T-helper 1 cell treated with Interleukin-12 subunit alpha and Interleukin-12 subunit beta and Interleukin-4 antibody, amounts not matched to agents 30 μg/mL and 1 μg/mL, for 36 hours (primary cell): ENCODE measurements around the gene CAMK1D.
"Not testable (repeated sequence)": the region's sequence is repeated elsewhere in the genome, so short reads cannot be mapped to it uniquely, and the experiment has no call there.

Source experiments
- H3K27ac Mint-ChIP-seq: one replicate; pipeline ENCODE4 v1.8.0; 2021; ENCODE audit warnings: mild to moderate bottlenecking, mixed read lengths
- H3K27me3 Mint-ChIP-seq: one replicate; pipeline ENCODE4 v1.8.0; 2021; ENCODE audit warnings: low read depth, mixed read lengths
- H3K36me3 Mint-ChIP-seq: one replicate; pipeline ENCODE4 v1.8.0; 2021; ENCODE audit warnings: low read depth, mixed read lengths
- H3K4me1 Mint-ChIP-seq: one replicate; pipeline ENCODE4 v1.8.0; 2021; ENCODE audit warnings: low read depth, mixed read lengths
- H3K4me3 Mint-ChIP-seq: one replicate; pipeline ENCODE4 v1.8.0; 2021; ENCODE audit warnings: mild to moderate bottlenecking, moderate library complexity, mixed read lengths
- H3K9me3 Mint-ChIP-seq: one replicate; pipeline ENCODE4 v1.8.0; 2021; ENCODE audit warnings: mixed read lengths

CAMK1D gene

GRCh38 chr10:12480440-12480839 is 131.1 kb downstream of the CAMK1D start:
- H3K9me3 Mint-ChIP-seq, result peaks cover 4% of the 10 kb centered on the region
- H3K27me3 Mint-ChIP-seq, result no peaks in the 10 kb centered on the region
- no peak overlapping the region for H3K27ac Mint-ChIP-seq
- H3K36me3 Mint-ChIP-seq, result peaks cover 4% of the 10 kb centered on the region
- H3K4me1 Mint-ChIP-seq, result peaks cover 12% of the 10 kb centered on the region
- H3K4me3 Mint-ChIP-seq, result no peak overlapping the region

DNA sequence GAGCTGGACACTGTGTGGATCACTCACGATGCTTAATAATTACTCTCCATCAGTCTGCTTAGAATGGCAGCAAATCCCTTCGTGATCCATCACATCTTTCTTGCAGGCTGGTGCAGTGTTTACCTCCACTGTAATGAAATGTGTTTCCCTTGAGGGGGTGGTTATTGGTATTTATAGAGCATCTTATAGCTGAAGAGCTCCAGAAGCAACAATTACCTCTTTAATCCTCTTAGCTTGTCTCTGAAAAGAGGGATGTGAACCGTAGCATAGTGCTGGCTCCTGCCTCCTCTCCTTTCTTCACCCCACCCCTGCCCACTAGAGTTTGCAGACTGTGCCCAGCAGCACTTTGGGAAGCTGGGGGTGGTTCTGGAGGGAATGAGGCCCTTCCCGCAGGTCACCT is 132.6 kb downstream of the CAMK1D start:
- Mint-ChIP-seq H3K9me3 (peaks cover 4% of the 10 kb centered on the region), H3K4me1 (peaks cover 13% of the 10 kb centered on the region), H3K36me3 (peaks cover 3% of the 10 kb centered on the region), H3K27me3 (no peaks in the 10 kb centered on the region), H3K4me3 (no peak overlapping the region), H3K27ac (no peak overlapping the region)

DNA sequence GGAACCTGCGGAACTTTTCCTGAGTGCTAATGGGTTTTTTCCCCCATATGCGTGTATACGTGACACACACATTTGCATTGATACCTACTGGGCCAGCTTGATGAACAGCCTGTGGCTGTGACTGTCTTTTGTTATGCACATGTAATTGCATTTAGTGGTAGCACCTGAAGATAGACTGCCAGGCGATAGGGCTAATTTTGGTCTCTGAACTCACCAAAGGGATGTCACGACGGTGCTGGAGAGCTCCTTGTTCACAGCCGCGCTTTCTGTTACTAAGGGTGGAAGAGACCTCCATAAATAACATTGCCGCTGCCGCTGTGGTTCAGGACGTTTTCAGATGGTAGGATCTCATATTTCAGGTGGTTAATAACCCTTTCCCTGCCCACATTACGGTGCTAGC is 133.2 kb downstream of the CAMK1D start:
- H3K4me1 Mint-ChIP-seq, result peaks cover 13% of the 10 kb centered on the region

GRCh38 chr10:12484002-12484918 is 134.9 kb downstream of the CAMK1D start:
- Mint-ChIP-seq H3K4me1 (peaks cover 13% of the 10 kb centered on the region), H3K9me3 (peaks cover 4% of the 10 kb centered on the region), H3K27me3 (no peaks in the 10 kb centered on the region), H3K27ac (no peak overlapping the region), H3K36me3 (peaks cover 3% of the 10 kb centered on the region), H3K4me3 (no peak overlapping the region)

More for the DNA sequence above, 133.2 kb downstream of the CAMK1D start:
- Mint-ChIP-seq H3K27ac (no peak overlapping the region), H3K36me3 (peaks cover 3% of the 10 kb centered on the region), H3K4me3 (no peak overlapping the region), H3K9me3 (peaks cover 4% of the 10 kb centered on the region), H3K27me3 (no peaks in the 10 kb centered on the region)

GRCh38 chr10:12484941-12485805 is 135.8 kb downstream of the CAMK1D start:
- Mint-ChIP-seq H3K4me3 (no peak overlapping the region), H3K27me3 (no peaks in the 10 kb centered on the region)

GRCh38 chr10:12487366-12487765 is 138.0 kb downstream of the CAMK1D start:
- no peak overlapping the region for H3K4me3 Mint-ChIP-seq
- H3K27ac Mint-ChIP-seq, result no peak overlapping the region
- H3K27me3 Mint-ChIP-seq, result no peaks in the 10 kb centered on the region
- no peaks in the 10 kb centered on the region for H3K36me3 Mint-ChIP-seq
- peaks cover 13% of the 10 kb centered on the region for H3K4me1 Mint-ChIP-seq
- H3K9me3 Mint-ChIP-seq, result no peaks in the 10 kb centered on the region

More at GRCh38 chr10:12484941-12485805, 135.8 kb downstream of the CAMK1D start:
- Mint-ChIP-seq H3K9me3 (peaks cover 4% of the 10 kb centered on the region), H3K36me3 (peaks cover 3% of the 10 kb centered on the region), H3K4me1 (peaks cover 13% of the 10 kb centered on the region), H3K27ac (peak overlapping the region; percentile 6)

GRCh38 chr10:12488626-12489025 is 139.3 kb downstream of the CAMK1D start:
- Mint-ChIP-seq H3K27me3 (no peaks in the 10 kb centered on the region), H3K4me1 (peaks cover 13% of the 10 kb centered on the region), H3K27ac (no peak overlapping the region)

GRCh38 chr10:12489357-12489756 is 140.0 kb downstream of the CAMK1D start:
- H3K4me3 Mint-ChIP-seq, result no peak overlapping the region
- no peaks in the 10 kb centered on the region for H3K36me3 Mint-ChIP-seq
- H3K27ac Mint-ChIP-seq, result no peak overlapping the region

More at GRCh38 chr10:12488626-12489025, 139.3 kb downstream of the CAMK1D start:
- no peak overlapping the region for H3K4me3 Mint-ChIP-seq
- no peaks in the 10 kb centered on the region for H3K36me3 Mint-ChIP-seq
- H3K9me3 Mint-ChIP-seq, result no peaks in the 10 kb centered on the region

GRCh38 chr10:12489806-12490205 is 140.5 kb downstream of the CAMK1D start:
- Mint-ChIP-seq H3K27ac (no peak overlapping the region), H3K9me3 (no peaks in the 10 kb centered on the region)

More at GRCh38 chr10:12489357-12489756, 140.0 kb downstream of the CAMK1D start:
- Mint-ChIP-seq H3K9me3 (no peaks in the 10 kb centered on the region), H3K4me1 (peaks cover 11% of the 10 kb centered on the region), H3K27me3 (no peaks in the 10 kb centered on the region)

DNA sequence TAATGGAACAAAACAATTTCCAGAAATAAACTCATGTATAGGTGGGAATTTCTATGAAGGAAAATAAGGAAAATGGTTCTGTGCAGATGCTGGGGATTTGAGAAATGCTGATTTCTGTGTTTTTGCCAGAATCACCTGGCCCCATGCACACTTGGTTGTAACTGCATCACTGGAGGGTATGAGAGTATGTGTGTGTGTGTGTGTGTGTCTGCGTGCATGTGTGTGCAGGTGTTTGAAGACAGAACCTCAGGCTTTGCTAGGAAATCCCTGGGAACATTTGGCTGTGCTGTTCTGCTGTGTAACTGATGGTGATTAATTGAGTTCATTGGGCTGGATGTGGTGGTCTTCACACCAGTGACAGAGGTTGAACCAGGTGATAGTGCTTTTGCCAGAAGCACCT is 141.6 kb downstream of the CAMK1D start:
- no peaks in the 10 kb centered on the region for H3K27me3 Mint-ChIP-seq
- H3K36me3 Mint-ChIP-seq, result no peaks in the 10 kb centered on the region
- H3K4me3 Mint-ChIP-seq, result no peak overlapping the region
- no peak overlapping the region for H3K27ac Mint-ChIP-seq
- H3K9me3 Mint-ChIP-seq, result no peaks in the 10 kb centered on the region
- no peaks in the 10 kb centered on the region for H3K4me1 Mint-ChIP-seq

More at GRCh38 chr10:12489806-12490205, 140.5 kb downstream of the CAMK1D start:
- Mint-ChIP-seq H3K4me3 (no peak overlapping the region), H3K4me1 (peaks cover 10% of the 10 kb centered on the region), H3K27me3 (no peaks in the 10 kb centered on the region), H3K36me3 (no peaks in the 10 kb centered on the region)

- H3K36me3 Mint-ChIP-seq, result no peaks in the 10 kb centered on the region
- H3K9me3 Mint-ChIP-seq, result no peaks in the 10 kb centered on the region
- H3K4me3 Mint-ChIP-seq, result no peak overlapping the region
- H3K27me3 Mint-ChIP-seq, result no peaks in the 10 kb centered on the region
- no peak overlapping the region for H3K27ac Mint-ChIP-seq
- no peaks in the 10 kb centered on the region for H3K4me1 Mint-ChIP-seq
Observed at GRCh38 chr10:12491491-12491890, 142.1 kb downstream of the CAMK1D start.

GRCh38 chr10:12492016-12492415 is 142.7 kb downstream of the CAMK1D start:
- Mint-ChIP-seq H3K9me3 (no peaks in the 10 kb centered on the region), H3K4me1 (no peaks in the 10 kb centered on the region), H3K4me3 (no peak overlapping the region), H3K36me3 (no peaks in the 10 kb centered on the region), H3K27me3 (no peaks in the 10 kb centered on the region), H3K27ac (no peak overlapping the region)

DNA sequence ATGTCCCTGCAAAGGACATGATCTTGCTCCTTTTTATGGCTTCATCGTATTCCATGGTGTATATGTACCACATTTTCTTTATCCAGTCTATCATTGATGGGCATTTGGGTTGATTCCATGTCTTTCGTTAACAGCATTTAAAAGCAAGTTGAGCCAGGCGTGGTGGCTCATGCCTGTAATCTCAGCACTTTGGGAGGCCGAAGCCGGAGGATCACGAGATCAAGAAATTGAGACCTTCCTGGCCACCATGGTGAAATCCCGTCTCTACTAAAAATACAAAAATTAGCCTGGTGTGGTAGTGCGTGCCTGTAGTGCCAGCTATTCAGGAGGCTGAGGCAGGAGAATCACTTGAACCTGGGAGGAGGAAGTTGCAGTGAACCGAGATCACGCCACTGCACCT is 147.7 kb downstream of the CAMK1D start:
- peaks cover 23% of the 10 kb centered on the region for H3K4me1 Mint-ChIP-seq
- H3K27me3 Mint-ChIP-seq, H3K4me3 Mint-ChIP-seq, H3K36me3 Mint-ChIP-seq, H3K9me3 Mint-ChIP-seq, H3K27ac Mint-ChIP-seq: not testable (repeated sequence)

- Mint-ChIP-seq H3K36me3 (no peaks in the 10 kb centered on the region), H3K4me3 (no peak overlapping the region), H3K27me3 (no peaks in the 10 kb centered on the region), H3K9me3 (no peaks in the 10 kb centered on the region), H3K27ac (no peak overlapping the region), H3K4me1 (peaks cover 23% of the 10 kb centered on the region)
Observed at GRCh38 chr10:12499076-12499986, 150.0 kb downstream of the CAMK1D start.
